Measurements from ENCODE around the gene CPED1.

DNA sequence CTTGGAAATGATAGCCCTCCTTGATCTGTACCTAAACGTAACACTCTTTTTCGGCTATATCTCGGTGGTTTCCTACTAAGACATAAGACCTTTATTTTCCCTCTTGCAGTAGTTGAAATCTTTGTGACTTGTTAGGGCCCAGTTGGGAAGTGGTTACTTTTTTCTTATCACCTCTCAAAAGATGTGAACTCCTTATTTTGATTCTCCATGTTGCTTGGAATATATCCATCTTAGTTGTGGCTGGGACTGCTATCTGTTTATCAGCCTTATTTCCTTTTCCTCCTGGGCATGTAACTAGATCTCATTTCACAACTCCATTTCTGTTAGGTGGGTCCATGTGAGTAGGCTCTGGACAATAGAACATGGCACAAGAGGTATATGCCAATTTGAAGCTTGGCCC is 4.1 kb upstream of the CPED1 start:
- TF ChIP-seq, protein P1, sequence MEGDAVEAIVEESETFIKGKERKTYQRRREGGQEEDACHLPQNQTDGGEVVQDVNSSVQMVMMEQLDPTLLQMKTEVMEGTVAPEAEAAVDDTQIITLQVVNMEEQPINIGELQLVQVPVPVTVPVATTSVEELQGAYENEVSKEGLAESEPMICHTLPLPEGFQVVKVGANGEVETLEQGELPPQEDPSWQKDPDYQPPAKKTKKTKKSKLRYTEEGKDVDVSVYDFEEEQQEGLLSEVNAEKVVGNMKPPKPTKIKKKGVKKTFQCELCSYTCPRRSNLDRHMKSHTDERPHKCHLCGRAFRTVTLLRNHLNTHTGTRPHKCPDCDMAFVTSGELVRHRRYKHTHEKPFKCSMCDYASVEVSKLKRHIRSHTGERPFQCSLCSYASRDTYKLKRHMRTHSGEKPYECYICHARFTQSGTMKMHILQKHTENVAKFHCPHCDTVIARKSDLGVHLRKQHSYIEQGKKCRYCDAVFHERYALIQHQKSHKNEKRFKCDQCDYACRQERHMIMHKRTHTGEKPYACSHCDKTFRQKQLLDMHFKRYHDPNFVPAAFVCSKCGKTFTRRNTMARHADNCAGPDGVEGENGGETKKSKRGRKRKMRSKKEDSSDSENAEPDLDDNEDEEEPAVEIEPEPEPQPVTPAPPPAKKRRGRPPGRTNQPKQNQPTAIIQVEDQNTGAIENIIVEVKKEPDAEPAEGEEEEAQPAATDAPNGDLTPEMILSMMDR (conservative IDR thresholded peaks at IDR 0.05; ENCODE audit: low read depth, low read length), result no peak
- TF ChIP-seq EZH2phosphoT487 (IDR thresholded peaks at IDR 0.05; ENCODE audit: borderline replicate concordance, low read length) (no peak), EZH2 (IDR thresholded peaks at IDR 0.05; ENCODE audit: low read length, unreplicated experiment) (no peak)

Data from PC-3 (cell line).